IMR-90 (cell line): ENCODE data around the gene OSBPL3. TPM values are rescaled to one million over a fixed set of nuclear protein-coding genes. Genes with fewer than 3 reads are reported as not detected.

Experiments
- ATAC-seq: fragments of 200-7000 bp; cut with Tn5 transposase; 2 replicates; pipeline ENCODE4 v1.9.1; 2020; ENCODE audit warnings: low read depth, mild to moderate bottlenecking, moderate library complexity
- BruUV-seq: library from RNA; stranded (reverse); fragments of 400-500 nt; replicated peaks from 2 replicates; lab custom pipeline; 2021; lab: Mats Ljungman, UMichigan
- CTCF ChIA-PET: fragments of 300-600 bp; formaldehyde crosslinking; extraction: SDS; loops from one replicate; lab custom pipeline; 2021; ENCODE audit warnings: antibody characterized with exemption; lab: Yijun Ruan, JAX
- POLR2A ChIA-PET: fragments of 300-600 bp; sonication (Branson Sonifier 250); formaldehyde crosslinking; loops from one replicate; lab custom pipeline; 2022; ENCODE audit warnings: antibody characterized with exemption; ENCODE audit not compliant: unreplicated experiment; lab: Charles Lee
- DNase-seq: peaks from one replicate; pipeline ENCODE4 v3.0.0; 2013
- H2AFZ ChIP-seq: replicated peaks from 2 replicates; pipeline ENCODE3; 2013; ENCODE audit warnings: low read length, mild to moderate bottlenecking; ENCODE audit not compliant: poor library complexity
- H2AK5ac ChIP-seq: 2 replicates; pipeline ENCODE4 v1.6.1; 2013; ENCODE audit warnings: low read depth, low read length, inconsistent platforms
- H2AK9ac ChIP-seq: replicated peaks from 2 replicates; pipeline ENCODE3; 2013; ENCODE audit warnings: mild to moderate bottlenecking, low read depth, low read length, moderate library complexity; ENCODE audit not compliant: poor library complexity
- H2BK120ac ChIP-seq: 2 replicates; pipeline ENCODE4 v1.6.1; 2013; ENCODE audit warnings: low read depth, low read length, inconsistent platforms
- H2BK15ac ChIP-seq: 3 replicates; pipeline ENCODE4 v1.6.1; 2013; ENCODE audit warnings: low read depth, low read length, inconsistent platforms
- H2BK20ac ChIP-seq: 2 replicates; pipeline ENCODE4 v1.6.1; 2013; ENCODE audit warnings: low read depth, mild to moderate bottlenecking, inconsistent platforms, low read length, moderate library complexity
- H2BK5ac ChIP-seq: 2 replicates; pipeline ENCODE4 v1.6.1; 2013; ENCODE audit warnings: mild to moderate bottlenecking, low read depth, low read length, inconsistent platforms; ENCODE audit not compliant: poor library complexity, severe bottlenecking
- H3K14ac ChIP-seq: replicated peaks from 2 replicates; pipeline ENCODE4 v1.6.1; 2013; ENCODE audit warnings: low read depth, low read length, inconsistent platforms
- H3K18ac ChIP-seq: 2 replicates; pipeline ENCODE4 v1.6.1; 2013; ENCODE audit warnings: low read depth, low read length, control low read depth
- H3K23ac ChIP-seq: 2 replicates; pipeline ENCODE4 v1.6.1; 2013; ENCODE audit warnings: low read depth, low read length, inconsistent platforms
- H3K27ac ChIP-seq: 2 replicates; pipeline ENCODE4 v1.5.1; 2013; ENCODE audit warnings: mild to moderate bottlenecking, control low read depth, low read length; ENCODE audit not compliant: insufficient read depth
- H3K27me3 ChIP-seq: 2 replicates; pipeline ENCODE4 v1.6.1; 2013; ENCODE audit warnings: low read length; ENCODE audit not compliant: control insufficient read depth, insufficient read depth
- H3K36me3 ChIP-seq: 2 replicates; pipeline ENCODE4 v1.6.1; 2013; ENCODE audit warnings: low read length, mixed read lengths; ENCODE audit not compliant: control insufficient read depth, insufficient read depth
- H3K4ac ChIP-seq: 2 replicates; pipeline ENCODE4 v1.6.1; 2013; ENCODE audit warnings: low read depth, low read length, inconsistent platforms
- H3K4me1 ChIP-seq: 2 replicates; pipeline ENCODE4 v1.6.1; 2013; ENCODE audit warnings: low read length, mixed read lengths; ENCODE audit not compliant: control insufficient read depth, insufficient read depth
- H3K4me2 ChIP-seq: 2 replicates; pipeline ENCODE4 v1.6.1; 2013; ENCODE audit warnings: low read depth, mild to moderate bottlenecking, control low read depth, low read length, moderate library complexity
- H3K4me3 ChIP-seq: 2 replicates; pipeline ENCODE4 v1.5.1; 2013; ENCODE audit warnings: low read depth, mild to moderate bottlenecking, control low read depth, low read length, moderate library complexity; ENCODE audit not compliant: insufficient read depth
- H3K56ac ChIP-seq: 2 replicates; pipeline ENCODE4 v1.6.1; 2013; ENCODE audit warnings: low read length, inconsistent platforms; ENCODE audit not compliant: insufficient read depth; ENCODE audit errors: extremely low read depth
- H3K79me1 ChIP-seq, 2 experiments: 2 replicates each; pipeline ENCODE4 v1.6.1; 2013; ENCODE audit warnings: low read length in 2 of 2, inconsistent platforms in 1 of 2, low read depth in 1 of 2
- H3K9ac ChIP-seq: 2 replicates; pipeline ENCODE4 v1.6.1; 2013; ENCODE audit warnings: low read depth, low read length, control low read depth
- H3K9me1 ChIP-seq: 2 replicates; pipeline ENCODE4 v1.6.1; 2013; ENCODE audit warnings: low read length, inconsistent platforms; ENCODE audit not compliant: insufficient read depth
- H3K9me3 ChIP-seq: 2 replicates; pipeline ENCODE4 v1.6.1; 2013; ENCODE audit warnings: low read length; ENCODE audit not compliant: control insufficient read depth, insufficient read depth
- H4K20me1 ChIP-seq: 2 replicates; pipeline ENCODE4 v1.6.1; 2013; ENCODE audit warnings: low read length, inconsistent platforms; ENCODE audit not compliant: insufficient read depth
- H4K5ac ChIP-seq: 2 replicates; pipeline ENCODE4 v1.6.1; 2013; ENCODE audit warnings: mild to moderate bottlenecking, low read depth, low read length, control low read depth
- H4K8ac ChIP-seq, 2 experiments: 2 replicates each; pipeline ENCODE4 v1.6.1; 2013; ENCODE audit warnings: low read depth in 2 of 2, low read length in 2 of 2, control low read depth in 1 of 2, inconsistent platforms in 1 of 2
- H4K91ac ChIP-seq: 2 replicates; pipeline ENCODE4 v1.6.1; 2013; ENCODE audit warnings: low read depth, low read length, inconsistent platforms; ENCODE audit not compliant: insufficient read depth
- BHLHE40 ChIP-seq: fragments of 150-350 bp; IDR thresholded peaks from 2 replicates; pipeline ENCODE4 v1.6.1; 2016; ENCODE audit warnings: mild to moderate bottlenecking, low read depth, low read length
- CEBPB ChIP-seq: IDR thresholded peaks from 2 replicates; pipeline ENCODE4 v1.6.1; 2012; ENCODE audit warnings: low read depth, low read length, improper control_type of control experiment
- CHD1 ChIP-seq: IDR thresholded peaks from 2 replicates; pipeline ENCODE4 v1.6.1; 2012; ENCODE audit warnings: low read depth, low read length, improper control_type of control experiment
- ELK1 ChIP-seq: fragments of 150-350 bp; IDR thresholded peaks from 2 replicates; pipeline ENCODE4 v1.6.1; 2016; ENCODE audit warnings: low read depth, mild to moderate bottlenecking, low read length, moderate library complexity, borderline replicate concordance
- FOS ChIP-seq: fragments of 150-350 bp; IDR thresholded peaks from 2 replicates; pipeline ENCODE4 v1.6.1; 2016; ENCODE audit warnings: low read depth, low read length
- MAFK ChIP-seq: IDR thresholded peaks from 2 replicates; pipeline ENCODE4 v1.6.1; 2012; ENCODE audit warnings: low read depth, low read length, improper control_type of control experiment
- MAZ ChIP-seq: IDR thresholded peaks from 2 replicates; pipeline ENCODE4 v1.6.1; 2012; ENCODE audit warnings: low read depth, mild to moderate bottlenecking, low read length, improper control_type of control experiment, moderate library complexity, borderline replicate concordance
- POLR2A ChIP-seq: IDR thresholded peaks from 2 replicates; pipeline ENCODE4 v1.6.1; 2012; ENCODE audit warnings: mild to moderate bottlenecking, low read depth, low read length
- RAD21 ChIP-seq: IDR thresholded peaks from 2 replicates; pipeline ENCODE4 v1.6.1; 2012; ENCODE audit warnings: low read length, improper control_type of control experiment
- RCOR1 ChIP-seq: IDR thresholded peaks from 2 replicates; pipeline ENCODE4 v1.6.1; 2012; ENCODE audit warnings: mild to moderate bottlenecking, low read length, improper control_type of control experiment; ENCODE audit not compliant: insufficient replicate concordance
- RFX5 ChIP-seq: IDR thresholded peaks from 2 replicates; pipeline ENCODE4 v1.8.0; 2012; ENCODE audit warnings: low read depth, mild to moderate bottlenecking, low read length, moderate library complexity
- USF2 ChIP-seq: fragments of 150-350 bp; IDR thresholded peaks from 2 replicates; pipeline ENCODE4 v1.6.1; 2017; ENCODE audit warnings: mild to moderate bottlenecking, antibody characterized with exemption, low read length, low read depth
- WGBS, 2 experiments: methylation state at CpG; one replicate each; pipeline versions ENCODE4 v1.1.5 to v1.1.7; 2013; ENCODE audit warnings: missing lambda C conversion rate in 2 of 2; ENCODE audit not compliant: insufficient read length in 1 of 2; ENCODE audit errors: extremely low coverage in 2 of 2; 5-methylcytosine and 5-hydroxymethylcytosine counted together
- dilution Hi-C: fragments of 300-500 bp; cut with HindIII; formaldehyde crosslinking; loops from one replicate; pipeline ENCODE4 v1.14.3; 2018; ENCODE audit warnings: low sequenced_read_pairs; ENCODE audit not compliant: unreplicated experiment
- in situ Hi-C: fragments of 300-500 bp; cut with MboI; formaldehyde crosslinking; loops from 3 replicates; pipeline ENCODE4 v1.14.3; 2019; ENCODE audit warnings: low sequenced_read_pairs, inconsistent platforms, mixed read lengths
- intact Hi-C: fragments of 100-400 bp; cut with micrococcal nuclease; formaldehyde crosslinking; loops from 2 replicates; pipeline ENCODE4 v1.10.0; 2022
- polyA plus RNA-seq, 3 experiments: library from polyadenylated mRNA; depleted of rRNA; stranded (reverse); fragments of >200 nt; gene quantifications; 2 replicates each; pipeline ENCODE4 v1.2.3, GENCODE V29; 2012; ENCODE audit warnings: low replicate concordance in 1 of 3
- total RNA-seq: library from RNA; depleted of rRNA; stranded (reverse); fragments of >200 nt; gene quantifications from 2 replicates; pipeline ENCODE4 v1.2.3, GENCODE V29; 2012

Gene OSBPL3
- total and polyA plus RNA-seq, 2 of the 4 experiments (the other 2 are of a cell fraction) = 18.0 to 29.9 TPM

GRCh38 chr7:24795407-24795767 is 184.6 kb downstream of the OSBPL3 start:
- Histone ChIP-seq H3K18ac (no peak overlapping the region), H2BK120ac (no peak overlapping the region), H2BK15ac (no peak overlapping the region), H3K79me1 (no peaks in the 10 kb centered on the region), H3K4ac (no peak overlapping the region), H4K5ac (no peak overlapping the region), H2BK5ac (no peak overlapping the region), H3K56ac (no peak overlapping the region), H3K4me3 (no peak overlapping the region), H2AK9ac (no peak overlapping the region), H3K9me3 (no peaks in the 10 kb centered on the region), H3K9ac (no peak overlapping the region), H3K4me2 (no peak overlapping the region), H2AFZ (no peak overlapping the region), H2AK5ac (no peak overlapping the region), H2BK20ac (no peak overlapping the region), H4K20me1 (no peaks in the 10 kb centered on the region), H3K9me1 (no peaks in the 10 kb centered on the region), H3K27me3 (no peaks in the 10 kb centered on the region), H4K91ac (no peak overlapping the region), H3K4me1 (no peaks in the 10 kb centered on the region), H4K8ac (no peak overlapping the region), H3K23ac (no peak overlapping the region), H3K27ac (no peak overlapping the region), H3K36me3 (peaks cover 6% of the 10 kb centered on the region; the same call in 1 of the 2 replicates), H3K14ac (no peak overlapping the region)
- ChIA-PET CTCF (no interaction called here), POLR2A (no interaction called here)
- in situ Hi-C loops (no loop called here), intact Hi-C loops (no loop called here), dilution Hi-C loops (no loop called here)
- DNase-seq (no peak), ATAC-seq (no peak)
- no TSS peak for BruUV-seq
- TF ChIP-seq RAD21 (no peak), POLR2A (no peak), BHLHE40 (no peak), RCOR1 (no peak), RFX5 (no peak), MAFK (no peak), ELK1 (no peak), FOS (no peak), USF2 (no peak), CHD1 (no peak), MAZ (no peak), CEBPB (no peak)
- 80% methylated on average over 1 of the region's 9 CpGs; no CpG with 5 or more reads in 1 of the 2 experiments for WGBS, 2 experiments
